GM23338 (cell line): ENCODE measurements around the gene ASB2. TPM values are rescaled to one million over a fixed set of nuclear protein-coding genes. Genes with fewer than 3 reads are reported as not detected.

ENCODE experiments used
- ATAC-seq: fragments of 200-7000 bp; cut with Tn5 transposase; 3 replicates; pipeline ENCODE4 v1.9.1; 2020
- DNase-seq: peaks from one replicate; pipeline ENCODE4 v3.0.0-alpha.2; 2015; ENCODE audit warnings: low spot score
- H2AFZ ChIP-seq: fragments of 200-600 bp; sonication (generic); 2 replicates; pipeline ENCODE4 v1.8.0; 2016; ENCODE audit warnings: antibody characterized with exemption, mild to moderate bottlenecking, moderate library complexity
- H3F3A ChIP-seq: fragments of 200-600 bp; sonication (generic); replicated peaks from 2 replicates; pipeline ENCODE4 v1.8.0; 2017; ENCODE audit warnings: antibody characterized with exemption, mixed run types, low read depth
- H3K27ac ChIP-seq: fragments of 200-600 bp; sonication (generic); 2 replicates; pipeline ENCODE4 v1.6.1; 2016; ENCODE audit warnings: low read depth
- H3K27me3 ChIP-seq: fragments of 200-600 bp; sonication (generic); 2 replicates; pipeline ENCODE4 v1.8.0; 2016; ENCODE audit warnings: mild to moderate bottlenecking, mixed run types, moderate library complexity; ENCODE audit not compliant: insufficient read depth
- H3K36me3 ChIP-seq: fragments of 200-600 bp; sonication (generic); 2 replicates; pipeline ENCODE4 v1.8.0; 2016; ENCODE audit warnings: mild to moderate bottlenecking; ENCODE audit not compliant: insufficient read depth
- H3K4me1 ChIP-seq: fragments of 200-600 bp; sonication (generic); 2 replicates; pipeline ENCODE4 v1.8.0; 2016; ENCODE audit warnings: mild to moderate bottlenecking, moderate library complexity; ENCODE audit not compliant: insufficient read depth
- H3K4me2 ChIP-seq: fragments of 200-600 bp; sonication (generic); 2 replicates; pipeline ENCODE4 v1.7.1; 2017; ENCODE audit warnings: mixed run types
- H3K4me3 ChIP-seq: fragments of 200-600 bp; sonication (generic); 2 replicates; pipeline ENCODE4 v1.6.1; 2016; ENCODE audit warnings: mixed run types
- H3K79me2 ChIP-seq: fragments of 200-600 bp; sonication (generic); replicated peaks from 2 replicates; pipeline ENCODE4 v1.8.0; 2017; ENCODE audit warnings: mild to moderate bottlenecking; ENCODE audit not compliant: insufficient read depth
- H3K9me2 ChIP-seq: fragments of 200-600 bp; sonication (generic); 2 replicates; pipeline ENCODE4 v1.8.0; 2017; ENCODE audit not compliant: insufficient read depth
- H4K20me1 ChIP-seq: fragments of 200-600 bp; sonication (generic); replicated peaks from 2 replicates; pipeline ENCODE4 v1.8.0; 2017; ENCODE audit warnings: mild to moderate bottlenecking; ENCODE audit not compliant: insufficient read depth
- H3K27ac Mint-ChIP-seq: 2 replicates; pipeline ENCODE4 v1.8.0; 2020; ENCODE audit warnings: inconsistent platforms, mild to moderate bottlenecking, moderate library complexity, mixed read lengths
- H3K27me3 Mint-ChIP-seq: 3 replicates; pipeline ENCODE4 v1.8.0; 2022; ENCODE audit warnings: low read depth, mild to moderate bottlenecking, moderate library complexity, mixed read lengths, inconsistent platforms; ENCODE audit not compliant: insufficient read depth, poor library complexity
- H3K36me3 Mint-ChIP-seq: 3 replicates; pipeline ENCODE4 v1.8.0; 2021; ENCODE audit warnings: low read depth, mild to moderate bottlenecking, inconsistent platforms, moderate library complexity, mixed read lengths
- H3K4me1 Mint-ChIP-seq: 3 replicates; pipeline ENCODE4 v1.8.0; 2020; ENCODE audit warnings: mild to moderate bottlenecking, inconsistent platforms, mixed read lengths
- H3K4me3 Mint-ChIP-seq: 3 replicates; pipeline ENCODE4 v1.8.0; 2021; ENCODE audit warnings: moderate library complexity, mild to moderate bottlenecking, inconsistent platforms, mixed read lengths
- H3K9me3 Mint-ChIP-seq: 3 replicates; pipeline ENCODE4 v1.8.0; 2020; ENCODE audit warnings: moderate library complexity, mild to moderate bottlenecking, inconsistent platforms, mixed read lengths
- EZH2 ChIP-seq: fragments of 200-600 bp; sonication (generic); IDR thresholded peaks from one replicate; pipeline ENCODE4 v1.8.0; 2017; ENCODE audit warnings: antibody characterized with exemption, mild to moderate bottlenecking, low read depth; ENCODE audit not compliant: unreplicated experiment
- EZH2phosphoT487 ChIP-seq: fragments of 200-600 bp; sonication (generic); IDR thresholded peaks from one replicate; pipeline ENCODE4 v1.8.1; 2018; ENCODE audit warnings: antibody characterized with exemption; ENCODE audit not compliant: unreplicated experiment
- JUNB ChIP-seq: IDR thresholded peaks from one replicate; pipeline ENCODE4 v1.6.1; 2016; ENCODE audit warnings: antibody characterized with exemption; ENCODE audit not compliant: unreplicated experiment
- NANOG ChIP-seq: IDR thresholded peaks from 2 replicates; pipeline ENCODE4 v1.6.1; 2016; ENCODE audit warnings: antibody characterized with exemption, borderline replicate concordance
- POLR2AphosphoS5 ChIP-seq: IDR thresholded peaks from 2 replicates; pipeline ENCODE4 v1.6.1; 2016; ENCODE audit warnings: antibody characterized with exemption, low read depth
- ZNF114 ChIP-seq: fragments of 250-450 bp; sonication (Bioruptor Pico); IDR thresholded peaks from 2 replicates; pipeline ENCODE4 v1.5.0; 2020; ENCODE audit warnings: mild to moderate bottlenecking, moderate library complexity
- polyA plus RNA-seq: library from polyadenylated mRNA; unstranded; fragments of >200 nt; fragmentation: Nextera tagmentation; extraction: Ambion mirVana; gene quantifications from 2 replicates; pipeline ENCODE4 v1.2.1, GENCODE V29; 2016
- total RNA-seq: library from RNA; depleted of rRNA; stranded (reverse); fragments of >200 nt; shearing (Covaris generic); gene quantifications from 2 replicates; pipeline ENCODE4 v1.2.3, GENCODE V29; 2014
- TF ChIP-seq, protein P1 (sequence below): IDR thresholded peaks from one replicate; pipeline ENCODE4 v1.6.1; 2018; ENCODE audit warnings: antibody characterized with exemption; ENCODE audit not compliant: unreplicated experiment
- TF ChIP-seq, protein P2 (sequence below): IDR thresholded peaks from 2 replicates; pipeline ENCODE4 v1.6.1; 2016; ENCODE audit warnings: antibody characterized with exemption

Gene ASB2
- total and polyA plus RNA-seq, 2 experiments from 2014 or later: 1.2 to 1.7 TPM

DNA sequence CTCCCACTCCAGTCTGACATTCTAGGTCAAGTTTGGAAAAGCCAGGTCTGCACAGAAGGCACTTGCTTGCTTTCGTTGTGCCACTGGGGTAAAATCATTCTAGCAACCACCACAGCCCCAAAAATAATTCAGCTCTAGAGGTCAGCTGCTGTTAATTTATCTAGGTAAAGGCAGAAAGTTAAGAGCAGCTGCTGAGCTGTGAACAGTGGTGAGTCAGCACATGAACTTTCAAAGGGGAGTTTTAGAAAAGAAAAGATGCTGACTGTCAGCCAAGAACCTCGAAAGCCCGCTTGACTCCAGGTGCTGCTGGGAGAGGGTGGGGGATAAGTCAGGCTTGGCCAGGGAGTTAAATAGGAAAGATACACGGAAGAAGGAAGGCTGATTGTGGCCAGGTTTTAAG is 33.4 kb upstream of the ASB2 start:
- peaks cover 2% of the 10 kb centered on the region for H3K27me3 Mint-ChIP-seq
- Histone ChIP-seq H3K79me2 (no peaks in the 10 kb centered on the region), H3K4me3 (no peak overlapping the region), H3K27ac (no peak overlapping the region), H3K27me3 (no peaks in the 10 kb centered on the region), H3K36me3 (no peaks in the 10 kb centered on the region), H4K20me1 (no peaks in the 10 kb centered on the region), H3F3A (no peaks in the 10 kb centered on the region), H2AFZ (no peak overlapping the region), H3K9me2 (no peaks in the 10 kb centered on the region), H3K4me2 (no peak overlapping the region), H3K4me1 (no peaks in the 10 kb centered on the region)
- H3K36me3 Mint-ChIP-seq: no peaks in the 10 kb centered on the region
- H3K27ac Mint-ChIP-seq: no peak overlapping the region
- no peak for TF ChIP-seq ZNF114 (CRISPR knock-in tag)
- TF ChIP-seq, protein P1, sequence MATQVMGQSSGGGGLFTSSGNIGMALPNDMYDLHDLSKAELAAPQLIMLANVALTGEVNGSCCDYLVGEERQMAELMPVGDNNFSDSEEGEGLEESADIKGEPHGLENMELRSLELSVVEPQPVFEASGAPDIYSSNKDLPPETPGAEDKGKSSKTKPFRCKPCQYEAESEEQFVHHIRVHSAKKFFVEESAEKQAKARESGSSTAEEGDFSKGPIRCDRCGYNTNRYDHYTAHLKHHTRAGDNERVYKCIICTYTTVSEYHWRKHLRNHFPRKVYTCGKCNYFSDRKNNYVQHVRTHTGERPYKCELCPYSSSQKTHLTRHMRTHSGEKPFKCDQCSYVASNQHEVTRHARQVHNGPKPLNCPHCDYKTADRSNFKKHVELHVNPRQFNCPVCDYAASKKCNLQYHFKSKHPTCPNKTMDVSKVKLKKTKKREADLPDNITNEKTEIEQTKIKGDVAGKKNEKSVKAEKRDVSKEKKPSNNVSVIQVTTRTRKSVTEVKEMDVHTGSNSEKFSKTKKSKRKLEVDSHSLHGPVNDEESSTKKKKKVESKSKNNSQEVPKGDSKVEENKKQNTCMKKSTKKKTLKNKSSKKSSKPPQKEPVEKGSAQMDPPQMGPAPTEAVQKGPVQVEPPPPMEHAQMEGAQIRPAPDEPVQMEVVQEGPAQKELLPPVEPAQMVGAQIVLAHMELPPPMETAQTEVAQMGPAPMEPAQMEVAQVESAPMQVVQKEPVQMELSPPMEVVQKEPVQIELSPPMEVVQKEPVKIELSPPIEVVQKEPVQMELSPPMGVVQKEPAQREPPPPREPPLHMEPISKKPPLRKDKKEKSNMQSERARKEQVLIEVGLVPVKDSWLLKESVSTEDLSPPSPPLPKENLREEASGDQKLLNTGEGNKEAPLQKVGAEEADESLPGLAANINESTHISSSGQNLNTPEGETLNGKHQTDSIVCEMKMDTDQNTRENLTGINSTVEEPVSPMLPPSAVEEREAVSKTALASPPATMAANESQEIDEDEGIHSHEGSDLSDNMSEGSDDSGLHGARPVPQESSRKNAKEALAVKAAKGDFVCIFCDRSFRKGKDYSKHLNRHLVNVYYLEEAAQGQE: no peak
- TF ChIP-seq JUNB: no peak
- DNase-seq (no peak), ATAC-seq (no peak)
- no peaks in the 10 kb centered on the region for H3K9me3 Mint-ChIP-seq
- H3K4me1 Mint-ChIP-seq: peaks cover 4% of the 10 kb centered on the region; the same call in 2 of the 3 replicates
- H3K4me3 Mint-ChIP-seq: no peak overlapping the region

DNA sequence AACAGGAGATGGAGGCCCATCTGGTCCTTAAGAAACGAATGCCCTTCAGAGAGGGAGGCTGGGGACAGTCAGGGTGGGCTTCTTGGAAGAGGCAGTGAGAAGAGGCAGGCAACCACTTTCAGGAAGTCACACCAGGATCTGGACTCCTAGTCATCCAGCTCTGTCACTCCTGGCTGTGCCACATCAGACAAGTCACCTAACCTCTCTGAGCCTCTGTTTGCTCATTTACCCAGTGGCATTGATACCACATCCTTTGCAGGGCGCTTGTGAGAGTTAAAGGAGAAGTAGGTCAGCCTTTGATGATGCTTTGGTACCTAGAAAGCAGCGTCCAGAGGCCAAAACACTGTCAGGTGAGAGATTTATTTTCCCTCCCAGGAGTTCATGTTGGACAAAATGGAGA is 31.9 kb upstream of the ASB2 start:
- H3K9me3 Mint-ChIP-seq: no peaks in the 10 kb centered on the region
- no peaks in the 10 kb centered on the region for H3K4me1 ChIP-seq
- no peak overlapping the region for H3K27ac Mint-ChIP-seq
- H3K4me1 Mint-ChIP-seq: peaks cover 4% of the 10 kb centered on the region; the same call in 2 of the 3 replicates
- ATAC-seq: no peak
- H3F3A ChIP-seq: no peaks in the 10 kb centered on the region
- H3K36me3 Mint-ChIP-seq: no peaks in the 10 kb centered on the region
- no peak overlapping the region for H3K27ac ChIP-seq
- no peak overlapping the region for H3K4me3 Mint-ChIP-seq
- H3K27me3 Mint-ChIP-seq: peaks cover 2% of the 10 kb centered on the region
- H3K9me2 ChIP-seq: no peaks in the 10 kb centered on the region
- H4K20me1 ChIP-seq: no peaks in the 10 kb centered on the region
- H3K27me3 ChIP-seq: no peaks in the 10 kb centered on the region
- no peak overlapping the region for H2AFZ ChIP-seq
- H3K4me2 ChIP-seq: no peak overlapping the region
- no peak for DNase-seq
- no peaks in the 10 kb centered on the region for H3K36me3 ChIP-seq
- no peaks in the 10 kb centered on the region for H3K79me2 ChIP-seq
- H3K4me3 ChIP-seq: no peak overlapping the region
- TF ChIP-seq, protein P1: no peak
- TF ChIP-seq, protein P2, sequence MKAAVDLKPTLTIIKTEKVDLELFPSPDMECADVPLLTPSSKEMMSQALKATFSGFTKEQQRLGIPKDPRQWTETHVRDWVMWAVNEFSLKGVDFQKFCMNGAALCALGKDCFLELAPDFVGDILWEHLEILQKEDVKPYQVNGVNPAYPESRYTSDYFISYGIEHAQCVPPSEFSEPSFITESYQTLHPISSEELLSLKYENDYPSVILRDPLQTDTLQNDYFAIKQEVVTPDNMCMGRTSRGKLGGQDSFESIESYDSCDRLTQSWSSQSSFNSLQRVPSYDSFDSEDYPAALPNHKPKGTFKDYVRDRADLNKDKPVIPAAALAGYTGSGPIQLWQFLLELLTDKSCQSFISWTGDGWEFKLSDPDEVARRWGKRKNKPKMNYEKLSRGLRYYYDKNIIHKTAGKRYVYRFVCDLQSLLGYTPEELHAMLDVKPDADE: no peak
- no peak for TF ChIP-seq EZH2phosphoT487
- TF ChIP-seq EZH2: no peak
- no peak for TF ChIP-seq NANOG
- TF ChIP-seq POLR2AphosphoS5: no peak
